BE2C (cell line): Measurements from ENCODE around the gene ACKR4.
"Not testable (repeated sequence)": the region's sequence is repeated elsewhere in the genome, so short reads cannot be mapped to it uniquely, and the experiment has no call there.

Source experiments
- DNase-seq: peaks from one replicate; pipeline ENCODE4 v3.0.0-alpha.2; 2020
- H3K27me3 ChIP-seq: fragments of 250-450 bp; sonication (Bioruptor Pico); 2 replicates; pipeline ENCODE4 v1.5.1; 2020; ENCODE audit warnings: mild to moderate bottlenecking
- H3K36me3 ChIP-seq: fragments of 250-450 bp; sonication (Bioruptor Pico); 2 replicates; pipeline ENCODE4 v1.5.1; 2020; ENCODE audit warnings: mild to moderate bottlenecking
- H3K4me1 ChIP-seq: fragments of 250-450 bp; sonication (Bioruptor Pico); 2 replicates; pipeline ENCODE4 v1.5.1; 2020
- H3K4me3 ChIP-seq: 2 replicates; pipeline ENCODE4 v1.5.1; 2011; ENCODE audit warnings: low read depth, low read length
- H3K9me3 ChIP-seq: fragments of 250-450 bp; sonication (Bioruptor Pico); 2 replicates; pipeline ENCODE4 v1.5.1; 2020
- TF ChIP-seq, protein P1 (sequence below): IDR thresholded peaks from 2 replicates; pipeline ENCODE4 v1.5.1; 2012; ENCODE audit warnings: mild to moderate bottlenecking, low read depth, low read length

Gene ACKR4

DNA sequence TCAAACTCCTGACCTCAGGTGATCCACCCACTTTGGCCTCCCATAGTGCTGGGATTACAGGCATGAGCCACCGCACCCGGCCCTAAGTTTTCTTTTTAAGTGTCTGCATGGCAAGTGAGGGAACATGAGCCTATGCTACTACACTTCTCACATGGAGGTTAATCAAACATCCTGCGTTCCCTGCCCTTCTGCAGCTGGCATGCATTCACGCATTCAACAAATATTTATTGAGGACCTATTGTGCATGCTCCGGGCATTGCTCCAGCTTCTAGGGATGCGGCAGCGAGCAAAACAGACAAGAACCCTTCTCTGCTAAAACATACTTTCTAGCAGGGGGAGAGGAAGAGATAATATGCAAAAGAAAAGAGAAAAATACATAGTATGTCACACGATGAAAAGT is 42.6 kb upstream of the ACKR4 start:
- no peaks in the 10 kb centered on the region for H3K36me3 ChIP-seq
- TF ChIP-seq, protein P1, sequence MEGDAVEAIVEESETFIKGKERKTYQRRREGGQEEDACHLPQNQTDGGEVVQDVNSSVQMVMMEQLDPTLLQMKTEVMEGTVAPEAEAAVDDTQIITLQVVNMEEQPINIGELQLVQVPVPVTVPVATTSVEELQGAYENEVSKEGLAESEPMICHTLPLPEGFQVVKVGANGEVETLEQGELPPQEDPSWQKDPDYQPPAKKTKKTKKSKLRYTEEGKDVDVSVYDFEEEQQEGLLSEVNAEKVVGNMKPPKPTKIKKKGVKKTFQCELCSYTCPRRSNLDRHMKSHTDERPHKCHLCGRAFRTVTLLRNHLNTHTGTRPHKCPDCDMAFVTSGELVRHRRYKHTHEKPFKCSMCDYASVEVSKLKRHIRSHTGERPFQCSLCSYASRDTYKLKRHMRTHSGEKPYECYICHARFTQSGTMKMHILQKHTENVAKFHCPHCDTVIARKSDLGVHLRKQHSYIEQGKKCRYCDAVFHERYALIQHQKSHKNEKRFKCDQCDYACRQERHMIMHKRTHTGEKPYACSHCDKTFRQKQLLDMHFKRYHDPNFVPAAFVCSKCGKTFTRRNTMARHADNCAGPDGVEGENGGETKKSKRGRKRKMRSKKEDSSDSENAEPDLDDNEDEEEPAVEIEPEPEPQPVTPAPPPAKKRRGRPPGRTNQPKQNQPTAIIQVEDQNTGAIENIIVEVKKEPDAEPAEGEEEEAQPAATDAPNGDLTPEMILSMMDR, result no peak
- H3K4me3 ChIP-seq, result no peak overlapping the region
- no peaks in the 10 kb centered on the region for H3K4me1 ChIP-seq
- H3K27me3 ChIP-seq, result no peaks in the 10 kb centered on the region
- DNase-seq, result no peak
- no peaks in the 10 kb centered on the region for H3K9me3 ChIP-seq

GRCh38 chr3:132555306-132556035 is 41.6 kb upstream of the ACKR4 start:
- H3K4me3 ChIP-seq, result no peak overlapping the region
- no peaks in the 10 kb centered on the region for H3K4me1 ChIP-seq
- H3K36me3 ChIP-seq, result no peaks in the 10 kb centered on the region
- no peaks in the 10 kb centered on the region for H3K9me3 ChIP-seq
- H3K27me3 ChIP-seq, result no peaks in the 10 kb centered on the region
- no peak for DNase-seq
- TF ChIP-seq, protein P1, result no peak

DNA sequence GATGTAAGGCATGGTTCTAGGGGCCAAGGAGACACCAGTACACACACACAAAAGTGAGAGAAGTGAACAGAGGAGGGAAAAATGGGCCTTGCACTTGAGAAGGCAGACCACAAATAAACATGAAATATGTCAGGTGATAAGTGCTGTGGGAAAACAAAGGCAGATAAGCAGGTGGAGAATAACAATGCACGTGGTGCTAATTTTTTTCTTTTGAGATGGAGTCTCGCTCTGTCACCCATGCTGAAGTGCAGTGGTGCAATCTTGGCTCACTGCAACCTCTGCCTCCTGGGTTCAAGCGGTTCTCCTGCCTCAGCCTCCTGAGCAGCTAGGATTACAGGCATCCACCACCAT is 41.1 kb upstream of the ACKR4 start:
- not testable (repeated sequence) for H3K9me3 ChIP-seq, H3K27me3 ChIP-seq, H3K4me1 ChIP-seq, H3K4me3 ChIP-seq, H3K36me3 ChIP-seq, DNase-seq

GRCh38 chr3:132556508-132557159 is 40.4 kb upstream of the ACKR4 start:
- TF ChIP-seq, protein P1, result no peak
- no peaks in the 10 kb centered on the region for H3K36me3 ChIP-seq
- no peaks in the 10 kb centered on the region for H3K27me3 ChIP-seq
- no peak overlapping the region for H3K4me3 ChIP-seq
- H3K4me1 ChIP-seq, result no peaks in the 10 kb centered on the region
- no peaks in the 10 kb centered on the region for H3K9me3 ChIP-seq
- DNase-seq, result no peak

DNA sequence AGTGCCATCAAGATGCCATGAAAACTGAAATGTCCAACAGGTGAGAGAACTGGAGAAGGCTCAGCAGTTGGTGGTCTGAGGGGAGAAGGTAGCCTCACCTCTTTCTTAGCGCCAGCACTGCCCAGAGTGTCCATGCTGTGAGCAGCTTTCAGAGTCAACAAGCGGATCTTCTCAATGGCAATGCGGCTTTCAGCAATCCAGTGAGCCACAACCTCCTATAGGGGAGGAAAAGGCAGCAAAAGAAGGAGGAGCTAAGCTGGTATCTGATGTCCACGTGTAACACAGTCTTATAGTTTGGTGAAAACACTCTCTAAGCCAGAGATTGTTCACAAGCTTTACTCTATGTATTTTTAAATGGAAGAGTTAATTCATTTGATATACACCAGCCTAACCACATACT is 36.1 kb upstream of the ACKR4 start:
- DNase-seq, result no peak
- Histone ChIP-seq H3K27me3 (no peaks in the 10 kb centered on the region), H3K36me3 (no peaks in the 10 kb centered on the region), H3K4me1 (no peaks in the 10 kb centered on the region), H3K9me3 (no peaks in the 10 kb centered on the region), H3K4me3 (no peak overlapping the region)
- TF ChIP-seq, protein P1, result no peak

GRCh38 chr3:132563420-132564069 is 33.5 kb upstream of the ACKR4 start:
- no peaks in the 10 kb centered on the region for H3K9me3 ChIP-seq
- no peaks in the 10 kb centered on the region for H3K36me3 ChIP-seq
- no peak overlapping the region for H3K4me3 ChIP-seq
- H3K4me1 ChIP-seq, result no peaks in the 10 kb centered on the region
- TF ChIP-seq, protein P1, result no peak
- no peak for DNase-seq
- no peaks in the 10 kb centered on the region for H3K27me3 ChIP-seq
